ENCODE results near the gene NDUFS6.

DNA sequence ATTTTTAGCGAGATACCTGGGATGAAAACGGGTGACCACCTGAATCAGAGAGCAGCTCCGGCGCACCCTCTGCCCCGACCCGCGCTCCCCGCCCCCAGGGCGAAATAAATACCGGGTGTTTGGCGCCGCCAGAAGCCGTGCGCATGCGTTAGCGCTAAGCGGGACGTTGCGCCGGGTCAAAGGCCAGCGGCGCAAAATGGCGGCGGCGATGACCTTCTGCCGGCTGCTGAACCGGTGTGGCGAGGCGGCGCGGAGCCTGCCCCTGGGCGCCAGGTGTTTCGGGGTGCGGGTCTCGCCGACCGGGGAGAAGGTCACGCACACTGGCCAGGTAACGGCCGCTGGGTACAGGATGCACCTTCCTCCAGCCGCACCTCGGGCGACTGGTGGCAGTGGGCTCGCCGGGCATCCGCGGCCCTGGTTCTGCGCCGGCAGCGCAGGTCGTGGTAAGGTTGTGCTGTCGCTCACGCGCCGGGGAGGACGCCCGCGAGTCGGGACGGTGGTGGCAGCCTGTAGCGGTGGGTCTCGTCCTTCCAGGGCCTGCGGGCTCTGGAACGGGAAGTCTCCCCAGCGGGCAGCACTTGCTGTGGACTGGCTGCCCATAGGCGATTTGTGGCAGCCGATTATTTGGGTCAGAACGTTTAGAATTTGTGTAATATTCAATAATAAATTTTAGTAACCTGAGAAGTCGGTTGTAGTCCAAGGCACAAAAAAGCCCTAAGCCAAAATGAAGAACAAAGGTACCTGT is at the start of gene NDUFS6:
- TF ChIP-seq, protein P1, sequence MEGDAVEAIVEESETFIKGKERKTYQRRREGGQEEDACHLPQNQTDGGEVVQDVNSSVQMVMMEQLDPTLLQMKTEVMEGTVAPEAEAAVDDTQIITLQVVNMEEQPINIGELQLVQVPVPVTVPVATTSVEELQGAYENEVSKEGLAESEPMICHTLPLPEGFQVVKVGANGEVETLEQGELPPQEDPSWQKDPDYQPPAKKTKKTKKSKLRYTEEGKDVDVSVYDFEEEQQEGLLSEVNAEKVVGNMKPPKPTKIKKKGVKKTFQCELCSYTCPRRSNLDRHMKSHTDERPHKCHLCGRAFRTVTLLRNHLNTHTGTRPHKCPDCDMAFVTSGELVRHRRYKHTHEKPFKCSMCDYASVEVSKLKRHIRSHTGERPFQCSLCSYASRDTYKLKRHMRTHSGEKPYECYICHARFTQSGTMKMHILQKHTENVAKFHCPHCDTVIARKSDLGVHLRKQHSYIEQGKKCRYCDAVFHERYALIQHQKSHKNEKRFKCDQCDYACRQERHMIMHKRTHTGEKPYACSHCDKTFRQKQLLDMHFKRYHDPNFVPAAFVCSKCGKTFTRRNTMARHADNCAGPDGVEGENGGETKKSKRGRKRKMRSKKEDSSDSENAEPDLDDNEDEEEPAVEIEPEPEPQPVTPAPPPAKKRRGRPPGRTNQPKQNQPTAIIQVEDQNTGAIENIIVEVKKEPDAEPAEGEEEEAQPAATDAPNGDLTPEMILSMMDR (IDR thresholded peaks at IDR 0.05; ENCODE audit: insufficient read depth, low read depth, low read length) = no peak
- TF ChIP-seq EZH2 (IDR thresholded peaks at IDR 0.05; ENCODE audit: insufficient read depth, low read length) = no peak

All from astrocyte (in vitro differentiated cells and primary cell).